Panc1 (cell line): ENCODE measurements around the gene ZNF783. TPM values are rescaled to one million over a fixed set of nuclear protein-coding genes. Genes with fewer than 3 reads are reported as not detected.
A peak's percentile ranks its signal among the peaks of the same experiment; 100 is the strongest.

Experiments used
- ATAC-seq: fragments of 200-7000 bp; cut with Tn5 transposase; 2 replicates; pipeline ENCODE4 v1.9.1; 2020; ENCODE audit warnings: mild to moderate bottlenecking, moderate library complexity
- BruUV-seq: library from RNA; stranded (reverse); fragments of 400-500 nt; replicated peaks from 2 replicates; lab custom pipeline; 2021; lab: Mats Ljungman, UMichigan
- CTCF ChIA-PET: fragments of 300-600 bp; sonication (Branson Sonifier 250); formaldehyde crosslinking; loops from one replicate; lab custom pipeline; 2022; ENCODE audit warnings: antibody characterized with exemption; lab: Charles Lee
- POLR2A ChIA-PET: fragments of 300-600 bp; sonication (Branson Sonifier 250); formaldehyde crosslinking; loops from one replicate; lab custom pipeline; 2022; ENCODE audit warnings: antibody characterized with exemption; lab: Charles Lee
- DNase-seq: peaks from one replicate; pipeline ENCODE4 v3.0.0-alpha.2; 2010; ENCODE audit warnings: low read depth, low spot score
- H3K27ac ChIP-seq: 2 replicates; pipeline ENCODE4 v1.5.1; 2011; ENCODE audit warnings: mild to moderate bottlenecking, low read length, inconsistent platforms
- H3K27me3 ChIP-seq: fragments of 200-500 bp; sonication (Bioruptor generic); 2 replicates; pipeline ENCODE4 v1.6.0; 2014; ENCODE audit warnings: low read length, inconsistent platforms; ENCODE audit not compliant: control insufficient read depth, insufficient read depth
- H3K36me3 ChIP-seq: fragments of 200-500 bp; sonication (Bioruptor generic); 2 replicates; pipeline ENCODE4 v1.5.1; 2014; ENCODE audit warnings: inconsistent platforms, mild to moderate bottlenecking, low read length, moderate library complexity; ENCODE audit not compliant: control insufficient read depth, insufficient read depth
- H3K4me1 ChIP-seq: 2 replicates; pipeline ENCODE4 v1.5.1; 2011; ENCODE audit warnings: inconsistent platforms, mild to moderate bottlenecking, low read length, moderate library complexity; ENCODE audit not compliant: control insufficient read depth, insufficient read depth
- H3K4me3 ChIP-seq, 2 experiments: 2 replicates each; pipeline ENCODE4 v1.5.1; 2011 to 2012; ENCODE audit warnings: low read depth in 2 of 2, low read length in 2 of 2, mild to moderate bottlenecking in 2 of 2, inconsistent platforms in 1 of 2, moderate library complexity in 1 of 2
- H3K9me3 ChIP-seq: fragments of 200-500 bp; sonication (Bioruptor generic); 2 replicates; pipeline ENCODE4 v1.5.1; 2014; ENCODE audit warnings: low read depth, mild to moderate bottlenecking, inconsistent platforms, low read length, moderate library complexity; ENCODE audit not compliant: control insufficient read depth, insufficient read depth
- POLR2AphosphoS5 ChIP-seq: IDR thresholded peaks from 2 replicates; pipeline ENCODE4 v1.6.1; 2012; ENCODE audit warnings: mild to moderate bottlenecking, low read depth, low read length, moderate library complexity
- REST ChIP-seq, 2 experiments: IDR thresholded peaks; 2 replicates each; pipeline ENCODE4 v1.6.1; 2011 to 2012; ENCODE audit warnings: low read depth in 2 of 2, control low read depth in 1 of 2, low read length in 1 of 2, mild to moderate bottlenecking in 1 of 2, moderate library complexity in 1 of 2; ENCODE audit not compliant: insufficient read depth in 1 of 2
- SIN3A ChIP-seq: IDR thresholded peaks from 2 replicates; pipeline ENCODE4 v1.6.1; 2012; ENCODE audit warnings: low read depth, mild to moderate bottlenecking, low read length, moderate library complexity, borderline replicate concordance; ENCODE audit not compliant: insufficient read depth
- TCF7L2 ChIP-seq: IDR thresholded peaks from 2 replicates; pipeline ENCODE4 v1.6.1; 2011; ENCODE audit warnings: mild to moderate bottlenecking, low read depth, low read length, inconsistent platforms
- in situ Hi-C: cut with HindIII; loops from 2 replicates; pipeline ENCODE4 v1.10.0; 2016; ENCODE audit warnings: low sequenced_read_pairs, low pct_unique_long_range_greater_than_20kb
- intact Hi-C: fragments of 100-400 bp; cut with micrococcal nuclease; formaldehyde crosslinking; loops from one replicate; pipeline ENCODE4 v1.10.0; 2022; ENCODE audit not compliant: unreplicated experiment
- total RNA-seq: library from RNA; stranded (reverse); gene quantifications from one replicate; pipeline ENCODE4 v1.2.1, GENCODE V29; 2021; ENCODE audit not compliant: unreplicated experiment
- TF ChIP-seq, protein P1 (sequence below): fragments of 450-650 bp; IDR thresholded peaks from 2 replicates; pipeline ENCODE4 v1.5.1; 2017; ENCODE audit warnings: mild to moderate bottlenecking

ZNF783 gene
- total RNA-seq, 1 experiment from 2014 or later = 16.6 TPM

DNA sequence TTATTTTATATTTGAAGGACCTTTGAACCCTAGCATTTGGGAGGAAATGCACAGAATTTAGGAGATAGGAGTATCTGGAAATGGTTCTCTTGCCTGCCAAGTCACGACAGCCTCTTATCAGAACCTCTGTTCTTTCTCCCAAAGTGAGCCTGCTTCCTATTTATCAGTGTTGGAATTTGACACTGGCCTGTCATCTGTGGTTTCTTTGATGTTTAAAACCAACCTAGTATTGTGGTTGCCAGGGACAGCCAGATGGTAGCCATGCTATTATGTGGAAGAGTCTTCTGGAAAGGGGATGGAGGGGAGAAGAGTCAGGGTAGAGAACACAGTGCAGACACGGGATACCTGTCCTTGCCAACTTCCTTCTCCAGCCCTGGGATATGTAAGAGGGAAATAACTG lies 45.6 kb upstream of the ZNF783 start:
- H3K36me3 ChIP-seq = peaks cover 13% of the 10 kb centered on the region; the same call in 1 of the 2 replicates
- no peak overlapping the region for H3K27ac ChIP-seq
- H3K9me3 ChIP-seq = no peaks in the 10 kb centered on the region
- no peak overlapping the region for H3K4me3 ChIP-seq
- POLR2A ChIA-PET = no interaction called here
- no peaks in the 10 kb centered on the region for H3K4me1 ChIP-seq
- in situ Hi-C loops (no loop called here), intact Hi-C loops (no loop called here)
- ATAC-seq (no peak), DNase-seq (no peak)
- H3K27me3 ChIP-seq = no peaks in the 10 kb centered on the region
- no TSS peak for BruUV-seq
- TF ChIP-seq POLR2AphosphoS5 (no peak), TCF7L2 (no peak)
- TF ChIP-seq, protein P1, sequence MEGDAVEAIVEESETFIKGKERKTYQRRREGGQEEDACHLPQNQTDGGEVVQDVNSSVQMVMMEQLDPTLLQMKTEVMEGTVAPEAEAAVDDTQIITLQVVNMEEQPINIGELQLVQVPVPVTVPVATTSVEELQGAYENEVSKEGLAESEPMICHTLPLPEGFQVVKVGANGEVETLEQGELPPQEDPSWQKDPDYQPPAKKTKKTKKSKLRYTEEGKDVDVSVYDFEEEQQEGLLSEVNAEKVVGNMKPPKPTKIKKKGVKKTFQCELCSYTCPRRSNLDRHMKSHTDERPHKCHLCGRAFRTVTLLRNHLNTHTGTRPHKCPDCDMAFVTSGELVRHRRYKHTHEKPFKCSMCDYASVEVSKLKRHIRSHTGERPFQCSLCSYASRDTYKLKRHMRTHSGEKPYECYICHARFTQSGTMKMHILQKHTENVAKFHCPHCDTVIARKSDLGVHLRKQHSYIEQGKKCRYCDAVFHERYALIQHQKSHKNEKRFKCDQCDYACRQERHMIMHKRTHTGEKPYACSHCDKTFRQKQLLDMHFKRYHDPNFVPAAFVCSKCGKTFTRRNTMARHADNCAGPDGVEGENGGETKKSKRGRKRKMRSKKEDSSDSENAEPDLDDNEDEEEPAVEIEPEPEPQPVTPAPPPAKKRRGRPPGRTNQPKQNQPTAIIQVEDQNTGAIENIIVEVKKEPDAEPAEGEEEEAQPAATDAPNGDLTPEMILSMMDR = no peak
- CTCF ChIA-PET = no interaction called here

- Histone ChIP-seq H3K27me3 (no peaks in the 10 kb centered on the region), H3K4me3 (no peak overlapping the region), H3K36me3 (peaks cover 10% of the 10 kb centered on the region; the same call in 1 of the 2 replicates), H3K4me1 (no peaks in the 10 kb centered on the region), H3K27ac (no peak overlapping the region), H3K9me3 (no peaks in the 10 kb centered on the region)
- in situ Hi-C loops = no loop called here
- BruUV-seq = TSS peak; percentile 10
- ChIA-PET CTCF (no interaction called here), POLR2A (no interaction called here)
- no peak for TF ChIP-seq SIN3A
- TF ChIP-seq, protein P1 = no peak
- intact Hi-C loops = no loop called here
- no peak for DNase-seq
- ATAC-seq = no peak
These were observed 44.4 kb upstream of the ZNF783 start for GRCh38 chr7:149217570-149217969.

GRCh38 chr7:149218469-149219420 lies 43.3 kb upstream of the ZNF783 start:
- no peaks in the 10 kb centered on the region for H3K27me3 ChIP-seq
- POLR2A ChIA-PET = no interaction called here

More at GRCh38 chr7:149218469-149219420, 43.3 kb upstream of the ZNF783 start:
- in situ Hi-C loops = no loop called here
- CTCF ChIA-PET = no interaction called here
- BruUV-seq = no TSS peak
- H3K27ac ChIP-seq = no peak overlapping the region
- no peak overlapping the region for H3K4me3 ChIP-seq
- H3K4me1 ChIP-seq = no peaks in the 10 kb centered on the region
- DNase-seq = no peak
- TF ChIP-seq, protein P1 = no peak
- TF ChIP-seq POLR2AphosphoS5 (no peak), SIN3A (no peak), REST (IDR thresholded peaks at IDR 0.05; ENCODE audit: insufficient read depth in 1 of 2, low read depth in 2 of 2, low read length in 1 of 2) (no peak), TCF7L2 (no peak)
- no peaks in the 10 kb centered on the region for H3K9me3 ChIP-seq
- H3K36me3 ChIP-seq = peaks cover 4% of the 10 kb centered on the region; the same call in 1 of the 2 replicates
- ATAC-seq = no peak
- intact Hi-C loops = no loop called here
